ENCODE measurements around the gene PCNX2.

PCNX2 gene

GRCh38 chr1:233295237-233295974 lies at the start of gene PCNX2:
Gene PCNX2 (minus strand): TSS chr1:233295725. CDS start chr1:233295478, 247 bp downstream.
- no peaks in the 10 kb centered on the region for H3K27me3 ChIP-seq (ENCODE audit: low read length)
- 0 out of 2 replicates have a peak, but pooled peaks cover 4% of the 10 kb centered on the region for H4K20me1 ChIP-seq (ENCODE audit: low read depth, low read length)
- no peak within 1 kb of the TSS; the same call in 1 of the 2 replicates for H3K27ac ChIP-seq (ENCODE audit: low read depth, low read length)
- peak within 1 kb of the TSS; percentile 79 for H2AFZ ChIP-seq (ENCODE audit: low read depth, low read length, severe bottlenecking)
- no peaks in the 10 kb centered on the region for H3K36me3 ChIP-seq (ENCODE audit: low read length)
- no peaks in the 10 kb centered on the region for H3F3A ChIP-seq (ENCODE audit: insufficient read depth)
- peak within 1 kb of the TSS; percentile 62 for H3K9ac ChIP-seq (ENCODE audit: low read length)
- no peaks in the 10 kb centered on the region for H3K9me3 ChIP-seq (ENCODE audit: insufficient read depth, low read length)
- H3K79me2 ChIP-seq (ENCODE audit: insufficient read depth, low read length): peaks cover 4% of the 10 kb centered on the region; the same call in 1 of the 2 replicates
- H3K4me3 ChIP-seq (ENCODE audit: insufficient read depth, low read length, poor library complexity, severe bottlenecking): peak within 1 kb of the TSS; percentile 63
- no peak for TF ChIP-seq EZH2phosphoT487 (conservative IDR thresholded peaks at IDR 0.05; ENCODE audit: low read length)
- TF ChIP-seq CTCF (IDR thresholded peaks at IDR 0.05; ENCODE audit: insufficient read depth, low read length, poor library complexity, severe bottlenecking): no peak
- H3K4me2 ChIP-seq (ENCODE audit: low read depth, low read length, poor library complexity, severe bottlenecking): peak within 1 kb of the TSS; percentile 65
- H3K9me2 ChIP-seq (replicated peaks; ENCODE audit: insufficient read depth, low read length): no peaks in the 10 kb centered on the region

GRCh38 chr1:233343262-233343661 lies 47.7 kb upstream of the PCNX2 start:
- H3K4me3 ChIP-seq (ENCODE audit: insufficient read depth, low read length, poor library complexity, severe bottlenecking): no peak overlapping the region
- H3K27me3 ChIP-seq (ENCODE audit: low read length): no peaks in the 10 kb centered on the region
- H3K79me2 ChIP-seq (ENCODE audit: insufficient read depth, low read length): no peaks in the 10 kb centered on the region

GRCh38 chr1:233342086-233342485 lies 46.6 kb upstream of the PCNX2 start:
- Histone ChIP-seq H3K27ac (ENCODE audit: low read depth, low read length) (no peak overlapping the region), H3K4me2 (ENCODE audit: low read depth, low read length, poor library complexity, severe bottlenecking) (no peak overlapping the region), H3K27me3 (ENCODE audit: low read length) (no peaks in the 10 kb centered on the region), H4K20me1 (ENCODE audit: low read depth, low read length) (no peaks in the 10 kb centered on the region), H3K9me3 (ENCODE audit: insufficient read depth, low read length) (no peaks in the 10 kb centered on the region), H3K36me3 (ENCODE audit: low read length) (no peaks in the 10 kb centered on the region), H2AFZ (ENCODE audit: low read depth, low read length, severe bottlenecking) (no peak overlapping the region), H3K9ac (ENCODE audit: low read length) (no peak overlapping the region), H3F3A (ENCODE audit: insufficient read depth) (no peaks in the 10 kb centered on the region), H3K79me2 (ENCODE audit: insufficient read depth, low read length) (no peaks in the 10 kb centered on the region), H3K9me2 (replicated peaks; ENCODE audit: insufficient read depth, low read length) (no peaks in the 10 kb centered on the region), H3K4me3 (ENCODE audit: insufficient read depth, low read length, poor library complexity, severe bottlenecking) (no peak overlapping the region)
- no peak for TF ChIP-seq EZH2phosphoT487 (conservative IDR thresholded peaks at IDR 0.05; ENCODE audit: low read length)
- TF ChIP-seq CTCF (IDR thresholded peaks at IDR 0.05; ENCODE audit: insufficient read depth, low read length, poor library complexity, severe bottlenecking): no peak

More at GRCh38 chr1:233343262-233343661, 47.7 kb upstream of the PCNX2 start:
- no peak overlapping the region for H3K27ac ChIP-seq (ENCODE audit: low read depth, low read length)
- H4K20me1 ChIP-seq (ENCODE audit: low read depth, low read length): no peaks in the 10 kb centered on the region
- H3K9me2 ChIP-seq (replicated peaks; ENCODE audit: insufficient read depth, low read length): no peaks in the 10 kb centered on the region
- H3K4me2 ChIP-seq (ENCODE audit: low read depth, low read length, poor library complexity, severe bottlenecking): no peak overlapping the region
- H3K36me3 ChIP-seq (ENCODE audit: low read length): no peaks in the 10 kb centered on the region
- H3F3A ChIP-seq (ENCODE audit: insufficient read depth): no peaks in the 10 kb centered on the region
- TF ChIP-seq CTCF (IDR thresholded peaks at IDR 0.05; ENCODE audit: insufficient read depth, low read length, poor library complexity, severe bottlenecking): no peak
- no peak for TF ChIP-seq EZH2phosphoT487 (conservative IDR thresholded peaks at IDR 0.05; ENCODE audit: low read length)
- no peaks in the 10 kb centered on the region for H3K9me3 ChIP-seq (ENCODE audit: insufficient read depth, low read length)
- no peak overlapping the region for H3K9ac ChIP-seq (ENCODE audit: low read length)
- H2AFZ ChIP-seq (ENCODE audit: low read depth, low read length, severe bottlenecking): no peak overlapping the region
